Erythroblast (primary cell): Measurements from ENCODE around the gene ADGRD1.

Experiments used
- DNase-seq, 2 experiments: peaks; one replicate each; lab custom pipeline; 2025; lab: John Stamatoyannopoulos, UW
- GATA1 ChIP-seq: IDR thresholded peaks from 2 replicates; pipeline ENCODE4 v1.6.1; 2011; ENCODE audit warnings: low read depth, mild to moderate bottlenecking, control low read depth, low read length, moderate library complexity
- POLR2A ChIP-seq: IDR thresholded peaks from 2 replicates; pipeline ENCODE4 v1.6.1; 2011; ENCODE audit warnings: mild to moderate bottlenecking, low read length

ADGRD1 gene

DNA sequence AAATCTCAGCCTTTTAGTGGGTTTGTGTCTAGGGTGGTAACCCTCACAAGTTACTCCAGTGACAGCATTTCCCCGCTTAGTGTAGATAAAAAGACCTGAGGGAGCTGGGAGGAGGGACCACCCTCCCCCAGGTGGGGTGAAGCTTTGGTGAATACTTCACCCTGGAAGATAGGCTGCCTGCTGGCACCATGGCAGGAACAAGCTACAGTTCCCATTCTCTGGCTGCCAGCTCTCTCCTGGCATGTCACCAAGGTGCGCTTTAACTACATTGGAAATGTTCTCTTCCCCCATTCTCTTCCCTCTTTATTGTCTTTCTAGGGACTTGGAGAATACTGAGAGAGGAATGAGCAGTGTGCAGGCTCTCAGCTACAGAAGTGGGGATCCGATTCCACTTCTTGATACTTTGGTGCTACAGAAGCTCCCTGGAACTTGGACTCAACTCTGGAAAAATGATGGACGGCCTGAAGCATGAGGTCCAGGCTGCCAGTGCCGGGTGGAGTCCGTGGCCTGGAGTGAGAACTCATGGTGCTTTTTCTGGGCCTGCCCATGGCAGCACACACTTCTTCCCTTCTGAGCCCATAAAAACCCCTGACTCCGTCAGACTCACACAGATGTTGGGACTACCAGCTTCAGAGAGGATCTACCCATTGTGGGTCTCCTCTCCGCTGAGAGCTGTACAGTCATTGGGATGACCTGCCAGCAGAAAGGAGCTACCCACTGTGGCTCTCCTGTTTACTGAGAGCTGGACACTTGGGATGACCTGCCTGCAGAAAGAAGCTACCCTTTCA is 198.0 kb downstream of the ADGRD1 start:
- no peak for DNase-seq
- TF ChIP-seq POLR2A (no peak), GATA1 (no peak)

DNA sequence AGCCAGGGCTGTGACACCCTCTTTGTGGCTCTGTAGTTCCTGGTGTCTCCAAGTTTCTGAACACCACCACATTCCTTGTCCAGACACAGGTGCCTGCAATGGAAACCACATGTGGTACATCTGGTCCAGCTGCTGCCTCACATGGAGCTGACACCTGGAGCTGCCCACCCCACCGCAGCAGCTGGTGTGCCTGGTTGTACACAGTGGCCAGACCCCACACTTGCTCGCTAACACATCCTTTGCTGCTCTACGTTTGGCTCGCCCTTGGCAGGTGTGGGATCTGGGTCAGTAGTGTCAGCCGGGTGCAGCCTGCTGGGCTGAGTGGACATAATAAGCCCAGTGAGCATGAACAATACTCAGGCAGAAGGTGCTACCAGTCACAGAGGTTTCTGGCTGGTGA is 198.9 kb downstream of the ADGRD1 start:
- TF ChIP-seq POLR2A (no peak), GATA1 (no peak)
- no peak for DNase-seq

- TF ChIP-seq POLR2A (no peak), GATA1 (no peak)
- no peak for DNase-seq
Observed at GRCh38 chr12:131153016-131153415, 199.3 kb downstream of the ADGRD1 start.

DNA sequence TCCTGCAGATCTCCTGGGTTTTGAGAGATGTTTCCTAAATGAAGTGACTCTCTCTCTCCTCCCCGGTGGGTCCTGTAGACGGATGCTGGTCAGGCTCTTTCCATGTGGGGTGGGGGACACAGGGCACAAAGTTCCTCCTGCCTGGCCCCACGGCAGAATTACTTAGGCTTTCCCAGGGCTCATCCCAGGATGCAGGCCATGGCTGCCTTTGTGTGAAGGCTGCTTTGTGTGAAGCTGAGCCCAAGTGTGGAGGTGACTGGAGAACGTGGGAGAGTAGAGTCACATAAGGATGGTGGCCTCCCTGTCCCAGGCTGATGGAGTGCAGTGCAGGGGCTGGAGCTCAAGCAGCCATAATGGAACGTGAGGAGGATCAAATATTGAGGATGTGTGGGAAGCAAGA is 200.2 kb downstream of the ADGRD1 start:
- TF ChIP-seq GATA1: no peak
- no peak for TF ChIP-seq POLR2A
- DNase-seq: no peak

DNA sequence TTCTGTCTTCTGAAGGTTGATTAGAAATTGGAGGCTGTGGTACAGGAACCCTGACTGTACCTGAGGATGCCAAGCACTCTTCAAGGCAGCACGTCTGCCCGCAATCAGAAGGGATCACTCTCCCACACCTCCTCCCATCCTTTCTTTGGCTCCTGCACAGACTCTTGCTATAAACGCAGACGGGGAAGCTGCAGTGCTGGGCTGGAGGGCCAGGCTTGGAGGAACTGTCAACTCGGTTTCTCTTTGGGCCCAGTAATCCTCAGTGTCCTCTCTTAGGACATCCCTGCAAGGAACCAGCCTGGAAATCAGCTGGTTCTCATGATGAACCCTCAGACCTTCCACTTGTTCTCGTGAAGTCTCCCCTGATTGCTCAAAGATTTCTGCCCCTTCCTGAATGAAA is 201.4 kb downstream of the ADGRD1 start:
- no peak for DNase-seq
- TF ChIP-seq GATA1: no peak
- TF ChIP-seq POLR2A: no peak

DNA sequence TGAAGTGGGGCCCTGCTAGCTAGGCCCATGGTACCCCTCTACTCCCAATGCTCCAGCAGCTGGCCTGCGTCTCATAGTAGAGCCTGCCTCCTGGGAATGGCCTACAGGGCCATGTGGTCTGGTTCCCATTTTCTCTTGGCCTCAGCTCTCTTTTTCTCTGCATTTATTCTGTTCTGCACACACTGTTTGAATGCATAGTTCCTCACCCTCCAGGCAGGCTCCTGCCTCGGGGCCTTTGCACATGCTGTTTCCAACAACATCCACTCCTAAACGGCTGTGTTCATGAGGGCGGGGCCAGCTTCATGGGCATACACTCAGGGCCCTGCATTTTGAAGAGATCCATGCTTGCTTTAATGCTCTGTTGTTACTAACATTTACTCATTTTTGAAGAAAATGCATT is 204.0 kb downstream of the ADGRD1 start:
- no peak for DNase-seq
- TF ChIP-seq GATA1: no peak
- TF ChIP-seq POLR2A: no peak

DNA sequence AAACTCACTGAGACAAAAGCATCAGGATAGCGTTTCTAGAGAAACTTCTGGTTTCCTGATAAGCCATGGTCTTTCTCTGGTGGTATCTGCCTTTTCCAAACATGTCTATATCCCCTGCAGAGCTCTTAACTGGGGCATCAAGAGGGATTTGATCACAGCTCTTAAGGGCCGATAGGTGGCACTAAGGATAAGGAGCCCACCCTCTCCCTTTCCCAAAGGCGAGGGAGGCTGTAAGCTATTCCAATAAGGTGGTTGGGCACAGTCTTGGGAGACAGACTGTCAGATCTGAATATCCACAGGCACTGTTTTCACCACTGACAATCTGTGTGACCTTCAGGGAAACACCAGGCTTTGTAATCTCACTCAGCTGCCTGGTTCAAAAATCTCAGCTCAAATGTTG is 206.0 kb downstream of the ADGRD1 start:
- DNase-seq: no peak
- TF ChIP-seq GATA1: no peak
- TF ChIP-seq POLR2A: no peak

- no peak for DNase-seq
- TF ChIP-seq POLR2A (no peak), GATA1 (no peak)
Observed at GRCh38 chr12:131162113-131162512, 208.4 kb downstream of the ADGRD1 start.

GRCh38 chr12:131163189-131163738 is 209.6 kb downstream of the ADGRD1 start:
- no peak for DNase-seq
- TF ChIP-seq POLR2A (no peak), GATA1 (no peak)

DNA sequence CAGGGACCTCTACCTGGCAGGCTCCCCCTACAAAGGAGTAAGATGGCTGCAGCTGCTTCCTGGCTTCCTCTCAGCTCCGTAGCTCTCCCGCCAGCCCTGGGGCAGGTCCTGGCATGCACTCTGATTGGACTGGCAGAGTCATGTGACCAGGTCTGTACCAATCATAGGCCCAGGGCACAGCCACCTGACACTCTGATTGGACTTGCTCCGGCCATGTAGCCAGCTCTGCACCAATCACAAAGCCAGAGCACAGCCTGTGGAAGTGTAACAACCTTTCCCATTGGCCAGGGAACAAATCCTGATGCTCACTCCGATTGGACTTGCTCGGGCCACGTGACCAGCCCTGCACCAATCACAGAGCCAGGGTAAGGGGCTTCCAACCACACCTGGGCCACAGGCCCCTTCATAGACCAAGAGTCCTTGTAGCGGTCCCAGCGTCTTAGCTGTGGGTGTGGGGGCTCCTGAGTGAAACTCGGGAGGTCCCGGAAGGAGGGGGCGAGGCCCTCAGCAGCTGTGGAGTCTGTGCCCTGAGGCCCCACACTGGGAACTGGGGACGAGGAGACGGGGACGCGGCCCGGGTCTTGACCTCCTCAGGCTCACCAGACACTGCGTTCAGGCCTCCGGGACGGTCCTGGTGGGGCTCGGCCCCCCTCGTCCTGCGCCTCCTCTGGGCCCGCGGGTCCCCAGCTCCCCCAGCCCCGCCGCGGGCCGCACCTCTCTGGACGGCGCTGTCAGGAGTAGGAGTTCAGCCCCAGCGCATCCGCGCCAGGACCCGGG is 210.6 kb downstream of the ADGRD1 start:
- TF ChIP-seq GATA1: no peak
- no peak for TF ChIP-seq POLR2A
- DNase-seq: peak in 1 of 2 experiments; percentile 7

- TF ChIP-seq GATA1: no peak
- DNase-seq: no peak
Observed at GRCh38 chr12:131166717-131167116, 213.0 kb downstream of the ADGRD1 start.

GRCh38 chr12:131167334-131167733 is 213.6 kb downstream of the ADGRD1 start:
- DNase-seq: no peak
- TF ChIP-seq POLR2A (no peak), GATA1 (no peak)

DNA sequence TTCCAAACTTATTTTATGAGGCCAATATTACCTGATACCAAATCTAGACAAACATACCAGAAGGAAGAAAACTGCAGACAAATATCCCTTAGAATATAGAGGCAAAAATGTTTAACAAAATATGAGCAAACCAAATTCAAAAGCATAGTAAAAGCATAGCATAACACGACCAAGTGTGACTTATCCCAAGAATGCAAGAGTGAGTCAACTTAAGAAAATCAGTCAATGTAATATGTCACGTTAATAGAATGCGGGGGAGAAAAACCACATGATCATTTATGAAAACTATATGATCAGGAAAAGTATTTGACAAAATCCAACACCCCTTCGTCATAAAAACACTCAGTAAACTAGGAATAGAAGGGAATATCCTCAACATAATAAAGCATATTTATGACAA is 217.3 kb downstream of the ADGRD1 start:
- no peak for DNase-seq
- TF ChIP-seq POLR2A (no peak), GATA1 (no peak)

DNA sequence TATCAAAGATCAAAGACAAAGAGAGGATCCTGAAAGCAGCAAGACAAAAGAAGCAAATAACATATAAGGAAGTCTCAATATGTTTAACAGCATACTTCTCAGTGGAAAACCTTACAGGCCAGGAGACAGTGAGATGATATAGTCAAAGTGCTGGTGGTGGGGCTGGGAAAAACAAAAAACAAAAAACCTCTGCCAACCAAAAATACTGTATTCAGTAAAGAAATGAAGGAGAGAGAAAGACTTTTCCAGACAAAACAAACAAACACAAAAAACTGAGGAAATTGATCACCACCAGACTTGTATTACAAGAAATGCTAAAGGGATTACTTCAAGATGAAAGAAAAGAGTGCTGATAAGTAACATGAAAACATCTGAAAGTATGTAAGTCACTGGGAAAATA is 221.2 kb downstream of the ADGRD1 start:
- TF ChIP-seq POLR2A (no peak), GATA1 (no peak)

GRCh38 chr12:131176266-131176665 is 222.6 kb downstream of the ADGRD1 start:
- no peak for TF ChIP-seq GATA1
- TF ChIP-seq POLR2A: no peak
- no peak for DNase-seq

More for the DNA sequence above, 221.2 kb downstream of the ADGRD1 start:
- DNase-seq: no peak
